Activated CD4-positive, alpha-beta T cell treated with anti-CD3 and anti-CD28 coated beads, Interleukin-2, amount 50 U/mL, for 24 hours (primary cell): ENCODE data around the gene SPG7.
"Not testable (repeated sequence)": the region's sequence is repeated elsewhere in the genome, so short reads cannot be mapped to it uniquely, and the experiment has no call there.

ENCODE experiments used
- DNase-seq, 2 donors: peaks; one replicate each; pipeline ENCODE4 v3.0.0-alpha.2; 2020; ENCODE audit warnings: low read depth in 1 of 2, low spot score in 1 of 2

SPG7 gene

GRCh38 chr16:89507834-89508590, at the start of gene SPG7:
SPG7 (plus strand) TSS chr16:89508403; CDS start chr16:89508418, 15 bp downstream.
- peak; percentile 80 to 85 for DNase-seq

- DNase-seq, result no peak
Observed at GRCh38 chr16:89458551-89458950, 49.7 kb upstream of the SPG7 start.

GRCh38 chr16:89458967-89459366, 49.2 kb upstream of the SPG7 start:
- no peak for DNase-seq

- DNase-seq, result no peak
Observed at GRCh38 chr16:89460556-89460955, 47.6 kb upstream of the SPG7 start.

- DNase-seq, result not testable (repeated sequence)
Observed at GRCh38 chr16:89461890-89462289, 46.3 kb upstream of the SPG7 start.

- not testable (repeated sequence) for DNase-seq
Observed at GRCh38 chr16:89462639-89463038, 45.6 kb upstream of the SPG7 start.

- not testable (repeated sequence) for DNase-seq
Observed at GRCh38 chr16:89463312-89463711, 44.9 kb upstream of the SPG7 start.

- no peak for DNase-seq
Observed at GRCh38 chr16:89466920-89467319, 41.3 kb upstream of the SPG7 start.

GRCh38 chr16:89467382-89467781, 40.8 kb upstream of the SPG7 start:
- DNase-seq, result no peak

GRCh38 chr16:89472711-89473075, 35.5 kb upstream of the SPG7 start:
- DNase-seq, result no peak

- DNase-seq, result no peak
Observed at GRCh38 chr16:89473136-89473712, 35.0 kb upstream of the SPG7 start.

- DNase-seq, result no peak
Observed at GRCh38 chr16:89473791-89474414, 34.3 kb upstream of the SPG7 start.

GRCh38 chr16:89475144-89475543, 33.1 kb upstream of the SPG7 start:
- no peak for DNase-seq

GRCh38 chr16:89476379-89476778, 31.8 kb upstream of the SPG7 start:
- DNase-seq, result no peak

GRCh38 chr16:89476811-89477261, 31.4 kb upstream of the SPG7 start:
- DNase-seq, result no peak

- no peak for DNase-seq
Observed at GRCh38 chr16:89478576-89479221, 29.5 kb upstream of the SPG7 start.

- DNase-seq, result no peak
Observed at GRCh38 chr16:89481356-89481955, 26.7 kb upstream of the SPG7 start.

GRCh38 chr16:89482150-89482816, 25.9 kb upstream of the SPG7 start:
- no peak for DNase-seq

GRCh38 chr16:89482817-89483205, 25.4 kb upstream of the SPG7 start:
- DNase-seq, result no peak

- DNase-seq, result no peak
Observed at GRCh38 chr16:89484041-89484501, 24.1 kb upstream of the SPG7 start.
